Glomerular visceral epithelial cell (primary cell): ENCODE data around the gene TVP23A.
"Not testable (repeated sequence)": the region's sequence is repeated elsewhere in the genome, so short reads cannot be mapped to it uniquely, and the experiment has no call there.

ENCODE experiments used
- DNase-seq: peaks from one replicate; pipeline ENCODE4 v3.0.0-alpha.2; 2016; ENCODE audit errors: extremely low spot score

Gene TVP23A

DNA sequence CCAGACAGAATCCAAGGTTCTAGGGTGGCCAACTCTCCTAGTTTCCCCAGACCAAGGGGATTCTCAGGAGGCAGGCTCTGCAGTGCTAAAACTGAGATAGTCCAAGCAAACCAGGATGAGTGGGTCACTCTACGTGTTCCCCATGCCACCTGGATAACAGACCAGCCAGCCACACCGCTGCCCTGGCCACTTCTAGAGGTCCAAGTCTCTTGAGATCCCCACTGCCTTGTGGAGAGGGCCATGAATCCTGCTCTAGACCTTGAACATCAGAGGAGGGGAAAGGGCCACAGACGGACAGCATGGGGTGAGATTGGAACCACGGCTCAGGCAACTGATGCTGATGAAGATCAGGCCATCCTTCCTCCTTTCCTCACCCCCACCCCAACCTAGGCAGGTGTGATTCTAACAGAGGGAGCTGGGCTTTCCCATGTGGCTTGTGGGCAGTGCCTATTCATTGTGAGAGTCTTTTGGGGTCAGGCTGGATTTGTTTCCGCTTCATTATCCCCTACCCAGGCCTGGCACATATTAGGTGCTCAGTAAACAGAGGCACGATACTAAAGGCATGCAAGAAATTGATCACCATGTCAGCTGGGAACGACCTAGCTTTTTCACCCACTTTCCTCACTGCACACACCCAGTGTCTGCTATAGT lies 16.8 kb upstream of the TVP23A start:
- DNase-seq: no peak

GRCh38 chr16:10834766-10835165 lies 16.2 kb upstream of the TVP23A start:
- no peak for DNase-seq

- no peak for DNase-seq
Observed at GRCh38 chr16:10834130-10834529, 15.5 kb upstream of the TVP23A start.

- no peak for DNase-seq
Observed at GRCh38 chr16:10833271-10833670, 14.7 kb upstream of the TVP23A start.

DNA sequence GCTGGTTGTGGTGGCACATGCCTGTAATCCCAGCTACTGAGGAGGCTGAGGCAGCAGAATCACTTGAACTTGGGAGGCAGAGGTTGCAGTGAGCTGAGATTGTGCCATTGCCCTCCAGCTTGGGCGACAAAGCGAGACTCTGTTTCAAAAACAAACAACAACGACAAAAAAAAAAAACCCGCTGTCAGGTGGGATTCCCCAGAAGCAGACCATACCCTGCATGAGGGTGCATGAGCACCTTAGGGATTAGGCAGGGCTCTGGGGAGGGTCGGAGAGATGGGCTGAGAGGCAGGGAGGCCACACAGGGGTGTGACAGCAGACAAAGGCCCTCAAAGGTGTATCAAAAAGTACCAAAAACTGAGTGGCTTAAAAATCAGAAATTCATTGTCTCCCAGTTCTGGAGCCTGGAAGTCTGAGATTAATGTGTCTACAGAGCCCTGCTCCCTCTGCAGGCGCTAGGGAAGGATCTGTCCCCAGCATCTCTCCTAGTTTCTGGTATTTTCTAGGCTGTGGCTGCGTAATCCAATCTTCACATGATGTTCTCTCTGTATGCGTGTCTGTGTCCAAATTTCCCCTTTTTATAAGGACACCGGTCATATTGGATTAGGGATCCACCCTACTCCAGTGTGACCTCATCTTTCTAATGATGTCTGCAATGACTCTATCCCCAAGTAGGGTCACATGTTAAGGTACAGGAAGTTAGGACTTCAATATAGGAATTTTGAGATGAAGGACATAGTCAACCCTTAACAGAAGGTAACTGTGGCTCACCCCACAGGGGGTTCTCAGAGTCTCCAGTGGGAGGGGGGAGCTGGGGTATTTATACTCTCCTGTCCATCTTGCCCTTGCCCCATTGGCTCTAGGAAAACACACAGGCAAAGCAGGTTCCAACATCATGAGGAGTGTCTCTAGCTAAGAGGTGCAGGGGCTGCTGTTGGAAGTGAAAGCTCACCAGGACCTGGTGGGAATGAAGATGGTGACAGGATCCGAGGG lies 13.6 kb upstream of the TVP23A start:
- no peak for DNase-seq

DNA sequence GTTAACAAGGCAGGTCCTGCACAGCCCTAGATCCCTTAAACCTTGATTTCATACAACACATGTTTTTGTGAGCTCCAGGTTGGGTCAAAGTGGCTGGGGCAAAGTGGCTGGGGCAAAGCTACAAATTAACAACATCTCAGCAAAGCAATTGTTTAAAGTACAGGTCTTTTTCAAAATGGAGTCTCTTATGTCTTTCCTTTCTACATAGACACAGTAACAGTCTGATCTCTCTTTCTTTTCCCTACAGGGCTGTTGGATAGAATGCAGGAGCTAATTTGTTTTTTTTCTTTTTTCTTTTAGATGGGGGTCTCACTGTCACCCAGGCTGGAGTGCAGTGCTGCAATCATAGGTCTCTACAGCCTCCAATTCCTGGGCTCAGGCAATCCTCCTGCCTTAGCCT lies 11.6 kb upstream of the TVP23A start:
- DNase-seq: not testable (repeated sequence)

DNA sequence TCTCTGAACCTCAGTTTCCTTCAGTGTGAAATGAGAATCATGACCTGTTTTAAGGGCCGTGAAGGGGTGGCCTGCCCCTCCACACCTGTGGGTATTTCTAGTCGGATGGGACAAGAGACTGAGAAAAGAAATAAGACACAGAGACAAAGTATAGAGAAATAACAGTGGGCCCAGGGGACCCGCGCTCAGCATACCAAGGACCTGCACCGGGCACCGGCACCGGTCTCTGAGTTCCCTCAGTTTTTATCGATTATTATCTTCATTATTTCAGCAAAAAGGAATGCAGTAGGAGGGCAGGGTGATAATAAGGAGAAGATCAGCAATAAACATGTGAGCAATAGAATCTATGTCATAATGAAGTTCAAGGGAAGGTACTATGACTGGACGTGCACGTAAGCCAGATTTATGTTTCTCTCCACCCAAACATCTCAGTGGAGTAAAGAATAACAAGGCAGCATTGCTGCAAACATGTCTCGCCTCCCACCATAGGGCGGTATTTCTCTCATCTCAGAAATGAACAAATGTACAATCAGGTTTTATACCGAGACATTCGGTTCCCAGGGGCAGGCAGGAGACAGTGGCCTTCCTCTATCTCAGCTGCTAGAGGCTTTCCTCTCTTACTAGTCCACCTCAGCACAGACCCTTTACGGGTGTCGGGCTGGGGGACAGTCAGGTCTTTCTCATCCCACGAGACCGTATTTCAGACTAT lies 10.9 kb upstream of the TVP23A start:
- not testable (repeated sequence) for DNase-seq

DNA sequence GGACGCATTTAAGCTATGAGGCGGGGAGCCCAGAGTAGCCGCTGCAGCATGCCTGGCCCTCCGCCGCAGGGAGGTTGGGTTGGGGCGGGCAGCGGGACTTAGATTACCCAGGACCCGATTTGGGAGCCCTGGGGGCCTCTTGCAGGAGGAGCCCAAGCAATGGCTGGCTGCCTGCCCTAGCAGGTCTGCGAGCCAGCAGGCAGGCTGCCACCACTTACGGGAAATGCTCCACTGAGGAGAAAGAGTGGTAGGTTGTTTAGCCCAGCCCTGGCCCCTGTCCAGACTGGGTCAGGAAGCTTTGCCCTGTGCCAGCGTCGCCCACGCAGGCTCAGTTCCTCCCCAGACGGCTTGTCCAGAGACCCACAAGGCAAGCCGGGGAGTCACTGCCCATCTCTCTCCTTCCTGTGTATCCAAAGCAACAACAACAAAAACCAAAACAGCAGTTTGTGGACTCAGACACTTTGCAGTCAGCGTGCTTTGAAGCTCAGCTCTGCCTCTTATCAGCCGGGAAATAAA lies 10.3 kb upstream of the TVP23A start:
- DNase-seq: peak; percentile 65

DNA sequence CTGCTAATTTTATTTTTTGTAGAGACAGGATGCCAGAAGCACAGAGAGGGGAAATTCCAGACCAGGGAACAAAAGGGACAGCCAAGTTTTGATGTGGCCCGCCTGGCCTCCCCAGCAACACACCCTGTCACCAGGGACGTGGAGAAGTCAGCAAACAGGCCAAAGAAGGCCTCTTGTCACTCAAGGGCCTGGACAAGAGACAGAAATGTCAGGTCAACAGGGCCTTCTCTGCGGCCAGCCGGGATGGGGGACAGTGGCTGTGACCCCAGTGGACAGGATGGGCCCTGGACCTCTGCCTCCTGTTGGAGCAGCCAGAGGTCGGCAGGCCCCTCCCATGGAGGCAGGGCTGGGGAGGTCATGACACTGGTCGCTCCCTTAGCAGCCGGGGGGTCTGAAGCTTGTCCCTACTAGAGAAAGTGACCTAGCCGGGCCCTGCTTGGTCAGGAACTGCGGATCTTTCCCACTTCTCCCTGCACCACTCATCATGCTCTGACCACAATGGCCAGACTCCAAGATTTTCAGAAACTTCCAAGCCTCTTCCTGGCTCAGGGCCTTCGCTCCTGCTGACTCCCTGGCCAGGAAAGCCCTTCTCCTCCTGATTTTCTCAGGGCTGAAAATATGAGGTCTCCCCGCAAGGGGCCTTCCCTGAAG lies 9.2 kb upstream of the TVP23A start:
- DNase-seq: peak; percentile 65

DNA sequence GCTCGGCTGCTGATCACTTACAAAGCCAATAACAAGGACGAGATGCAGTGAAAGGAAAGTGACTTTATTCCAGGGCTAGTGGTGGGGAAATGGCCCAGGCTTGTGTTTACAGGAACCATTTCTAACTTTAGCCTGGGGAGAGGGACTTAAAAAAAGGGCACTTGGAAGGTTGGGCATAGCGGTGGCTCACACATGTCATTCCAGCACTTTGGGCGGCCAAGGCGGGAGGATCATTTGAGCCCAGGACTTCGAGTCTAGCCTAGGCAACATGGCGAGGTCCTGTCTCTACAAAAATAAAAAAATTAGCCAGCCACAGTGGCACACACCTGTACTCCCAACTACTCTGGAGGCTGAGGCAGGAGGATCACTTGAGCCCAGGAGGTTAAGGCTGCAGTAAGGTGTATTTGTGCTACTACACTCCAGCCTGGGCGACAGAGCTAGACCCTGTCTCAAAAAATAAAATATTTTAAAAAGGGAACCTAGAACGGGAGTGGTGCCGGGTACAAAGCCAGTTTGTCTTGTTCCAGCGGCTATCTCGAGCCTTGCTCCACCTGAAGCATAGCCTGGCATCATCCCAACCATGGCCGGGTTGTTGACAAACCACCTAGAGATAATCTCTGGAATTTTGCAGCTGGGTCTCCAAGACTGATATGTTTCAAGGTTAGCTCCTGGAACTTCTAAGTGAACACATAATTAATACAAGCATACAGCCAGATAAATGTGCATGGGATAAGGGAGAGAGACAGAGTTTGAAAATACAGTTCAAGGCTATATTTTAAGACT lies 5.7 kb upstream of the TVP23A start:
- DNase-seq: no peak

DNA sequence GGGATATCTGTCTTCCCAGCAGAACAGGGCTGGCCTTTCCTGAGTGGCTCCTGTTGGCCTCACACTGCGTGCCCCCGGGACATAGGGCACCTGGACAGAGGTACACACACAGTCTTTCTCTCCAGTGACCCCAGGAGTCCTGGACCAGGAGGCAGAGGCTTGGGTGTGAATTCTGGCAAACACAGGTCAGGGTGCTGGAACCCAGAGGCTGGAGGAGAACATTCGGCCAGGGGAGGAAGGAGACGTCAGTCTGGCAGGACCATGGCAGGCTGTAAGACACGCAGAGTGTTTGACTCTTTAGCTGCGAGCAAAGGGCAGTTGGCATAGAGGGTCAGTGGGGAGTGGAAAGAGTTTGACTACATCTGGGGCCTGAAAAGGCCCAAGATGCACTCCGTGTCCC lies 4.1 kb upstream of the TVP23A start:
- DNase-seq: no peak

DNA sequence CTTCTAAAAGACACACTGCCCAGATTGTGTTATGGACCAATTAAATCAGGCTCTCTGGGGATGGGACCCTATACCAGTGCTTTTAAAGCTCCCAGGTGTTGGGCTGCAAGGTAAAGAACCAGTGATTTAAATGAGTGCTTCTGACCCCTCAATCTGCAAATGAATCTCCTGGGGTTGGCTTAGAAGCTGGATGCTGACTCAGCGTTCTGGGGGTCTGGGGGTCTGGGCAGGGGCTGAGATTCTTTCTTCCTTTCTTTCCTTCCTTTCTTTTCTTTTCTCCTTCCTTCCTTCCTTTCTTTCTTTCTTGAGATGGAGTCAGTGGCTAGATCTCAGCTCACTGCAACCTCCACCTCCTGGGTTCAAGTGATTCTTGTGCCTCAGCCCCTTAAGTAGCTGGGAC lies 2.0 kb upstream of the TVP23A start:
- no peak for DNase-seq

- DNase-seq: no peak
Observed at GRCh38 chr16:10817514-10817913, 1.1 kb downstream of the TVP23A start.

DNA sequence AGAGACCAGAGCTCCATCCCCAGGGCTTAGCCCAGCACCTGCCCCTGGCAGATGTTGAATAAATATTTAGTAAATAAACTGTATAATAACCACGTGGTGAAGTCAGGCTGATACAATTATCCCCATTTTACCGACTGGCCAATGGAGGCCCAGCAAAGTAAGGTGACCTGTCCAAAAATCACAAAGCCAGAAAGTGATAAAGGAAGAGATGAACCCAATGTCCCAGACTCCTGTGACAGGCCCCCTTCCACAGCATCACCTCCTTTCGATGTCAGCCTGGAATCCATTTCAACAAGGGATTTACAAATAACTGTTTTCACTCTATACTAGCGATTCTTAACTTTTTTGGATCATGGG lies 5.5 kb downstream of the TVP23A start:
- DNase-seq: no peak

DNA sequence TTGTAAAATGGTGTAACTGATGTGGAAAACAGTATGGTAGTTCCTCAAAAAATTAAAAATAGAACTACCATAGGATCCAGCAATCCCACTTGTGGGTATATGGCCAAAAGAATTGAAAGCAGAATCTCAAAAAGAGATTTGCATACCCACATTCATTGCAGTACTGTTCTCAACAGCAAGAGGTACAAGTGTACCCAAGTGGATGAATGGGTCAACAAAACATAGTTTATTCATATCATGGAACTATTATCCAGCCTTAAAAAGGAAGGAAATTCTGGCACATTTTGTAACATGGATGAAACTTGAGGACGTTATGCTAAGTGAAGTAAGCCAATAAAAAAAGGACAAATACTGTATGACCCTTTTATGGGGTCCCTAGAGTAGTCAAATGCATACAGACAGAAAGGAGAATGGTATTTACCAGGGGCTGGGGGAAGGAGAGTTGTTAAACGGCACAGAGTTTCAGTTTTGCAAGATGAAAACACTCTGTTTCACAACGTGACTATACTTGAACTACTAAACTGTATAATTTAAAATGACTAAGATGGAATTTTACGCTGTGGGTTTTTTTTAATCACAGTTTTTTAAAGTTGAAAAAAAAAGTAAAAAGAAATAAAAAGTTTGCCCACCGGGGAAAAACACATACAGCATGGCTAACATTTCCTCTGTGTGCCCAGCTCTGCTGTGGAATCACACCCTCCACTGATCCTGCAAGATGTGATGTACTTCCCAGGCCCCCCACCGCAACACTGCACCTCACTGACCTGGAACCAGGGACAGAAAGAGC lies 6.1 kb downstream of the TVP23A start:
- no peak for DNase-seq

DNA sequence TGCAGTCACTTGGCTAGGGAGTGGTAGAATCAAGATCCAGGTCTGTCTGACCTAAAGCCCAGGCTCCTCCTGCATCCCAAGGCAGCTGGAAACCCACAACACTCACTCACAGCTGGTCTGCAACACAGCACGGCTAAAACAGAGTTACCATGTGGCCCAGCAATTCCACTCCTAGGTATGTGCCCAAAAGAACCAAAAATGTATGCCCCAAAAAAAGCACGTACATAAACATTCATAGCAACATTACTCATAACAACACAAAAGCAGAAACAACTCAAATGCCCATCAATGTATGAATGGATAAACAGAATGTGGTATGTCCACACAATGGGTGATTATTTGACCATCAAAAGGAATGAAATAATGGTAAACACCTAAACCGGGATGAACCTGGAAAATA lies 8.9 kb downstream of the TVP23A start:
- no peak for DNase-seq

GRCh38 chr16:10808850-10809249 lies 9.7 kb downstream of the TVP23A start:
- DNase-seq: no peak

- no peak for DNase-seq
Observed at GRCh38 chr16:10808218-10808617, 10.4 kb downstream of the TVP23A start.

GRCh38 chr16:10806698-10807097 lies 11.9 kb downstream of the TVP23A start:
- no peak for DNase-seq

- no peak for DNase-seq
Observed at GRCh38 chr16:10805334-10805733, 13.3 kb downstream of the TVP23A start.
